ENCODE results near the gene ATXN1. TPM values are rescaled to one million over a fixed set of nuclear protein-coding genes. Genes with fewer than 3 reads are reported as not detected.

The ATXN1 gene
- polyA plus RNA-seq, 1 donor, result 13.6 TPM

DNA sequence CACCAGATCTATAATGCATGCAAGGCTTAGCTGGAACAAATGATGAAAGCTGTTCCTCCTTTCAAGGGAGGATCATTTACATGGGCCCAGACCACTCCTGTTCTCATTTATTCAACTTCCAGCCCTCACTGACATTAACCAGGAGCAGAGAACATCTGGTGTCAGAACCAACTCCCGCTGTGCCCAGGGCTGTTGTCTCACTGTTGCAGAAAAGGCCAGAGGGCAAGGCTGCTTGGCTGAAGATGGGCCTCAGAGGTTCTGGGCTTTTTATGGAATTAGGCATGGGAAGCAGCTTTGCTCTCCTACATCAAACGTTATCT lies 358.7 kb downstream of the ATXN1 start:
- Histone ChIP-seq H3K4me3 (ENCODE audit: low read length) (no peak overlapping the region), H3K27ac (ENCODE audit: low read length) (no peak overlapping the region), H3K4me1 (ENCODE audit: control insufficient read depth, insufficient read depth, low read length) (peaks cover 5% of the 10 kb centered on the region), H3K36me3 (ENCODE audit: control insufficient read depth, insufficient read depth, low read length) (no peaks in the 10 kb centered on the region), H3K27me3 (ENCODE audit: control insufficient read depth, insufficient read depth, low read length) (no peaks in the 10 kb centered on the region), H3K9me3 (ENCODE audit: control insufficient read depth, low read depth, low read length) (no peaks in the 10 kb centered on the region)
- no CpG with 5 or more reads among the region's 2 CpGs for WGBS (ENCODE audit: insufficient coverage, low lambda C conversion rate)
- DNase-seq, result no peak

DNA sequence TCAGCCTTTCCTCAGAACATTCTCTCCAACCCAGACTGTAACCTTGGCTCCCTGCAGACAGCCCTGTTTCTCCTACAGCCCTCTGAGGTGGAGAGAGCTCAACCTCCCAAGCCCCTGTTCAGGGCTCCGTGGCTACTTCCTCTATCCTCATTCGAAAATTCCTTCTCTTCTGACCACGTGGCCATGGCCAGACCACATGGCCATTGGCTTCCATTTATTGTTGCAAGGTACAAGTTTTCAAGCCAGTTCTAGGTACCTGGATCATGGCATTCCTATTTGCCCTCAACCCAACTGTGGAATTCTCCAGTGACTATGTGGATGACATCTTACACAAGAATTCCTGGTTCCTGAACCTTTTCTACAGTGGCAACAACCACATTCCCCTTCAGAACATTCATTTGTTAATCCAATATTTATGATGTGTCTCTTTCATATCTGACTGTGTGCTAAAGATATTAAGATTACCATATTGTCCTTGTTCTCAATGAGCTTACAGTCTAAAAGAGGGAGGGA lies 361.0 kb downstream of the ATXN1 start:
- Histone ChIP-seq H3K9me3 (ENCODE audit: control insufficient read depth, low read depth, low read length) (no peaks in the 10 kb centered on the region), H3K27me3 (ENCODE audit: control insufficient read depth, insufficient read depth, low read length) (no peaks in the 10 kb centered on the region), H3K4me1 (ENCODE audit: control insufficient read depth, insufficient read depth, low read length) (peaks cover 3% of the 10 kb centered on the region), H3K36me3 (ENCODE audit: control insufficient read depth, insufficient read depth, low read length) (no peaks in the 10 kb centered on the region), H3K27ac (ENCODE audit: low read length) (no peak overlapping the region), H3K4me3 (ENCODE audit: low read length) (no peak overlapping the region)
- no peak for DNase-seq
- WGBS (ENCODE audit: insufficient coverage, low lambda C conversion rate), result no CpG with 5 or more reads among the region's 3 CpGs

DNA sequence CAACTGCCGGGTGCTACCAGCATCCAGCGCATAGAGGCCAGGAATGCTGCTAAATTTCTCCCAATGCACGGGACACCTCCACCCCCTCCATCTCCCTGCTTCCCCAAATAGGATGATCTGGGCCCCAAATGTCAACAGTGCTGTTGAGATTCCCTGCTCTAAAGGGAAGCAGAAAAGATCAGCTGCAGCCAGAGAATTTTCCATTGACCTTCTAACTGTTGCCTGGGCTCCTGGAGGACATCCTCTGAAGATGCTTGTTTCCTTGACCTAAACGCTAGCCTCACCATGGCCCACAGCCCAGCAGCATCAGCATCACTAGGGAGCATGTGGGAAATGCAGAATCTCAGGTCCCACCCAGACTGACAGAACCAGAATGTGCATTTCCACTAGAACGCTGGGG lies 361.6 kb downstream of the ATXN1 start:
- no CpG with 5 or more reads among the region's 5 CpGs for WGBS (ENCODE audit: insufficient coverage, low lambda C conversion rate)
- H3K27ac ChIP-seq (ENCODE audit: low read length), result no peak overlapping the region
- DNase-seq, result no peak
- H3K9me3 ChIP-seq (ENCODE audit: control insufficient read depth, low read depth, low read length), result no peaks in the 10 kb centered on the region
- no peaks in the 10 kb centered on the region for H3K27me3 ChIP-seq (ENCODE audit: control insufficient read depth, insufficient read depth, low read length)
- H3K4me1 ChIP-seq (ENCODE audit: control insufficient read depth, insufficient read depth, low read length), result peaks cover 3% of the 10 kb centered on the region
- no peak overlapping the region for H3K4me3 ChIP-seq (ENCODE audit: low read length)
- no peaks in the 10 kb centered on the region for H3K36me3 ChIP-seq (ENCODE audit: control insufficient read depth, insufficient read depth, low read length)

- no peaks in the 10 kb centered on the region for H3K36me3 ChIP-seq (ENCODE audit: control insufficient read depth, insufficient read depth, low read length)
- peaks cover under 1% of the 10 kb centered on the region for H3K4me1 ChIP-seq (ENCODE audit: control insufficient read depth, insufficient read depth, low read length)
- no peak for DNase-seq
- 67% methylated on average over 1 of the region's 8 CpGs for WGBS (ENCODE audit: insufficient coverage, low lambda C conversion rate)
- no peak overlapping the region for H3K27ac ChIP-seq (ENCODE audit: low read length)
- no peaks in the 10 kb centered on the region for H3K9me3 ChIP-seq (ENCODE audit: control insufficient read depth, low read depth, low read length)
- no peaks in the 10 kb centered on the region for H3K27me3 ChIP-seq (ENCODE audit: control insufficient read depth, insufficient read depth, low read length)
- H3K4me3 ChIP-seq (ENCODE audit: low read length), result no peak overlapping the region
Observed at GRCh38 chr6:16399158-16399557, 362.1 kb downstream of the ATXN1 start.

DNA sequence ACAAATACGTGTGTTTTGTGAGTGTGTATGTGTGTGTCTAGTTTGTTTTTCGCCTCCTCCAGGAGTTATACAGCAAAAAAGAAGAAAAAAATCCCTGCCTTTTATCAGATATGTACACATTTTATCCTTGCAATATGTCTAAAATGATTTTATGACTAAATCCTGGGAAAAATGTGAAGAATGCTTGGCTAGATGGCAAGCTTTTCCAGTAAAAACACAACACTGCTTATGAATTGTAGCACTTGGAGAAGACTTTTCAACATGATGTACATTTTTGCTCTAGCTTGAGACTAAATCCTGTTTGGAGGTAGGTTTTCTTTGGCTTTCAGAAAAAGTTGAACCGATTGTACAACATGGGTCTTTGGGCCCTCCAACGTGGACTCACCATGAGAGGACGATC lies 362.7 kb downstream of the ATXN1 start:
- no peaks in the 10 kb centered on the region for H3K4me1 ChIP-seq (ENCODE audit: control insufficient read depth, insufficient read depth, low read length)
- H3K27ac ChIP-seq (ENCODE audit: low read length), result no peak overlapping the region
- H3K27me3 ChIP-seq (ENCODE audit: control insufficient read depth, insufficient read depth, low read length), result no peaks in the 10 kb centered on the region
- WGBS (ENCODE audit: insufficient coverage, low lambda C conversion rate), result 100% methylated on average over 1 of the region's 5 CpGs
- H3K9me3 ChIP-seq (ENCODE audit: control insufficient read depth, low read depth, low read length), result no peaks in the 10 kb centered on the region
- H3K4me3 ChIP-seq (ENCODE audit: low read length), result no peak overlapping the region
- H3K36me3 ChIP-seq (ENCODE audit: control insufficient read depth, insufficient read depth, low read length), result no peaks in the 10 kb centered on the region
- DNase-seq, result no peak

GRCh38 chr6:16397623-16398022 lies 363.6 kb downstream of the ATXN1 start:
- Histone ChIP-seq H3K4me1 (ENCODE audit: control insufficient read depth, insufficient read depth, low read length) (no peaks in the 10 kb centered on the region), H3K27ac (ENCODE audit: low read length) (no peak overlapping the region), H3K9me3 (ENCODE audit: control insufficient read depth, low read depth, low read length) (no peaks in the 10 kb centered on the region), H3K4me3 (ENCODE audit: low read length) (no peak overlapping the region), H3K36me3 (ENCODE audit: control insufficient read depth, insufficient read depth, low read length) (no peaks in the 10 kb centered on the region), H3K27me3 (ENCODE audit: control insufficient read depth, insufficient read depth, low read length) (no peaks in the 10 kb centered on the region)
- no peak for DNase-seq
- no CpG with 5 or more reads among the region's 4 CpGs for WGBS (ENCODE audit: insufficient coverage, low lambda C conversion rate)

DNA sequence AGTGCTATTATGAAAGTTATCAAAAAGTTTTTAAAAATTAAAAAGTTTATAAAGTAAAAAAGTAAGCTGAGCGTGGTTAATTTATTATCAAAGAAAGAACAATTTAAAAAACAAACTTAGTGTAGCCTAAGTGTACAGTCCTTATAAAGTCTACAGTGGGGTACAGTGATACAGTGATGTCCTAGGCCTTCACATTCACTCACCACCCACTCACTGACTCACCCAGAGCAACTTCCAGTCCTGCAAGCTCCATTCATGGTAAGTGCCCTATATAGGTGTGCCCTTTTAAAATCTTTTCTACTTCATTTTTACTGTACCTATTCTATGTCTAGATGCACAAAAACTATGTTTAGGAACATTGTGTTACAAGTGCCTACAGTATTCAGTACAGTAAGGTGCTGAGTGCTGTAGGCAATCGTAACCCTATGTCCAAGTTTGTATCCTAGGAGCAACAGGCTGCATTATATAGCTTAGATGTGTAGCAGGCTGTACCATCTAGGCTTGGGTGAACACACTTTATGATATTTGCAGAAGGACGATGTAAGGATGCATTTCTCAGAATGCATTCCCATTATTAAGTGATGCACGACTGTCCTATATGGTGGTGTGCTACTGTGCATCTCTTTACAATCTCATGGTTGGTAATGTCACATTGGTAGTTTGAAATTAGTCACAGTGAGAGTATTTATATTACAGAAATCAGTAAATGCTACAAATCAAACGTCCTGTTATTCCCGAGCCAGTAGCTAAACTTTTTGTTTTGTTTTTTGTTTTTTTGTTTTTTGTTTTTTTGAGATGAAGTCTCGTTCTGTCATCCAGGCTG lies 364.6 kb downstream of the ATXN1 start:
- Histone ChIP-seq H3K9me3 (ENCODE audit: control insufficient read depth, low read depth, low read length) (no peaks in the 10 kb centered on the region), H3K27ac (ENCODE audit: low read length) (no peak overlapping the region), H3K4me1 (ENCODE audit: control insufficient read depth, insufficient read depth, low read length) (no peaks in the 10 kb centered on the region), H3K27me3 (ENCODE audit: control insufficient read depth, insufficient read depth, low read length) (no peaks in the 10 kb centered on the region), H3K36me3 (ENCODE audit: control insufficient read depth, insufficient read depth, low read length) (no peaks in the 10 kb centered on the region), H3K4me3 (ENCODE audit: low read length) (no peak overlapping the region)
- 91% methylated on average over 3 of the region's 7 CpGs for WGBS (ENCODE audit: insufficient coverage, low lambda C conversion rate)
- DNase-seq, result no peak

GRCh38 chr6:16394632-16395031 lies 366.6 kb downstream of the ATXN1 start:
- Histone ChIP-seq H3K27me3 (ENCODE audit: control insufficient read depth, insufficient read depth, low read length) (no peaks in the 10 kb centered on the region), H3K36me3 (ENCODE audit: control insufficient read depth, insufficient read depth, low read length) (no peaks in the 10 kb centered on the region), H3K4me1 (ENCODE audit: control insufficient read depth, insufficient read depth, low read length) (peaks cover 3% of the 10 kb centered on the region), H3K9me3 (ENCODE audit: control insufficient read depth, low read depth, low read length) (no peaks in the 10 kb centered on the region), H3K4me3 (ENCODE audit: low read length) (no peak overlapping the region), H3K27ac (ENCODE audit: low read length) (peak overlapping the region; percentile 24)
- peak; percentile 59 to 65 for DNase-seq
- WGBS (ENCODE audit: insufficient coverage, low lambda C conversion rate), result no CpG with 5 or more reads among the region's 2 CpGs

DNA sequence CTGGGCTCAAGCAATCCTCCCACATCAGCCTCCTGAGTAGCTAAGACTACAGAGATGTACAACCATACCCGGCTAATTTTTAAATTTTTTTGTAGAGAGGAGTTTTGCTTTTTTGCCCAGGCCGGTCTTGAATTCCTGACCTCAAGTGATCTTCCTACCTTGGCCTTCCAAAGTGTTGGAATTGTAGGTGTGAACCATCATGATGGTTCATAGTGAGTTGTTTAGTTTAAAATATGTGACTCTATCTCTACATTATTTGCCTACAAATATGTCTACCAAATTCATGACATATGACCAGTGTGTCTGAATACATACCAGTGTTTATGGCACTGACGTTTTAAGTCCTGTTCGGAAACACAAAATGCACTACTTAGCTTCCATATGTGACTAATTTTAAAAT lies 367.9 kb downstream of the ATXN1 start:
- Histone ChIP-seq H3K36me3 (ENCODE audit: control insufficient read depth, insufficient read depth, low read length) (no peaks in the 10 kb centered on the region), H3K27me3 (ENCODE audit: control insufficient read depth, insufficient read depth, low read length) (no peaks in the 10 kb centered on the region)
- 100% methylated on average over 1 of the region's 4 CpGs for WGBS (ENCODE audit: insufficient coverage, low lambda C conversion rate)

DNA sequence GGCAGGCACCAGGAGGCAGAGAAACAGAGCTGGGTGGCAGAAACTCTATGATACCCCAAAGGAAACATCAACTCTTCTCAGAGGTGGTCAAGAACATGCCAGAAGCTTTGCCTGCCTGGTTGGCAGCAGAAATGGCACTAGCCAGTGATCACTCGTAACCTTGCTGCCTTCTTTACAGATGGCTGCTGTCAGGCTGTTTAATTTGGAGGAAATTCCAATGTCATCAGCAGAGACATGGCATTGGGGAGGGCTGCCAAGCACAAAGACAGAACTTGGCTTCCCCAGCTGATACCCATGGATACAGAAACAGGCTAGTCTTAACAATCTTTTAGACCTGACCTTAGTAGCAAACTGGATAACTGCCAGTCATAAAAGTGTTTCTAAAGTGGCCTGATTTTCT lies 369.2 kb downstream of the ATXN1 start:
- Histone ChIP-seq H3K27me3 (ENCODE audit: control insufficient read depth, insufficient read depth, low read length) (no peaks in the 10 kb centered on the region), H3K27ac (ENCODE audit: low read length) (peak overlapping the region; percentile 49), H3K4me1 (ENCODE audit: control insufficient read depth, insufficient read depth, low read length) (peaks cover 3% of the 10 kb centered on the region), H3K4me3 (ENCODE audit: low read length) (no peak overlapping the region), H3K9me3 (ENCODE audit: control insufficient read depth, low read depth, low read length) (no peaks in the 10 kb centered on the region), H3K36me3 (ENCODE audit: control insufficient read depth, insufficient read depth, low read length) (no peaks in the 10 kb centered on the region)
- no peak for DNase-seq
- WGBS (ENCODE audit: insufficient coverage, low lambda C conversion rate), result no CpG with 5 or more reads among the region's 1 CpG

More for the DNA sequence above, 367.9 kb downstream of the ATXN1 start:
- H3K4me1 ChIP-seq (ENCODE audit: control insufficient read depth, insufficient read depth, low read length), result peaks cover 3% of the 10 kb centered on the region
- H3K4me3 ChIP-seq (ENCODE audit: low read length), result no peak overlapping the region
- no peaks in the 10 kb centered on the region for H3K9me3 ChIP-seq (ENCODE audit: control insufficient read depth, low read depth, low read length)
- no peak for DNase-seq
- H3K27ac ChIP-seq (ENCODE audit: low read length), result no peak overlapping the region

- WGBS (ENCODE audit: insufficient coverage, low lambda C conversion rate), result no CpG with 5 or more reads among the region's 2 CpGs
- no peak overlapping the region for H3K4me3 ChIP-seq (ENCODE audit: low read length)
- peak overlapping the region; percentile 49 for H3K27ac ChIP-seq (ENCODE audit: low read length)
- no peaks in the 10 kb centered on the region for H3K9me3 ChIP-seq (ENCODE audit: control insufficient read depth, low read depth, low read length)
- peaks cover 3% of the 10 kb centered on the region for H3K4me1 ChIP-seq (ENCODE audit: control insufficient read depth, insufficient read depth, low read length)
- no peak for DNase-seq
- H3K27me3 ChIP-seq (ENCODE audit: control insufficient read depth, insufficient read depth, low read length), result no peaks in the 10 kb centered on the region
- H3K36me3 ChIP-seq (ENCODE audit: control insufficient read depth, insufficient read depth, low read length), result no peaks in the 10 kb centered on the region
Observed at GRCh38 chr6:16391451-16391912, 369.8 kb downstream of the ATXN1 start.

Measured in large intestine (tissue), 3 donors.